Activated CD4-positive, alpha-beta T cell treated with anti-CD3 and anti-CD28 coated beads, Interleukin-2, amount 50 U/mL, for 4 hours (primary cell): Measurements from ENCODE around the gene STXBP4.

Experiments
- DNase-seq, 2 experiments: peaks; one replicate each; pipeline ENCODE4 v3.0.0-alpha.2; 2020

STXBP4 gene

GRCh38 chr17:54972406-54973138 lies 4.0 kb downstream of the STXBP4 start:
- DNase-seq: no peak

- no peak for DNase-seq
Observed at GRCh38 chr17:54974759-54975158, 6.2 kb downstream of the STXBP4 start.

GRCh38 chr17:54976316-54976715 lies 7.8 kb downstream of the STXBP4 start:
- no peak for DNase-seq

- no peak for DNase-seq
Observed at GRCh38 chr17:54977744-54978143, 9.2 kb downstream of the STXBP4 start.

GRCh38 chr17:54979657-54980056 lies 11.1 kb downstream of the STXBP4 start:
- no peak for DNase-seq

- no peak for DNase-seq
Observed at GRCh38 chr17:54980375-54980774, 11.8 kb downstream of the STXBP4 start.

GRCh38 chr17:54982399-54982798 lies 13.8 kb downstream of the STXBP4 start:
- DNase-seq: no peak

GRCh38 chr17:54983260-54983659 lies 14.7 kb downstream of the STXBP4 start:
- DNase-seq: no peak

GRCh38 chr17:54985476-54985875 lies 16.9 kb downstream of the STXBP4 start:
- DNase-seq: no peak

- DNase-seq: no peak
Observed at GRCh38 chr17:54990118-54990517, 21.6 kb downstream of the STXBP4 start.

GRCh38 chr17:54991567-54991966 lies 23.0 kb downstream of the STXBP4 start:
- no peak for DNase-seq

GRCh38 chr17:54992797-54993639 lies 24.5 kb downstream of the STXBP4 start:
- no peak for DNase-seq

GRCh38 chr17:54996441-54996840 lies 27.9 kb downstream of the STXBP4 start:
- DNase-seq: no peak

- DNase-seq: no peak
Observed at GRCh38 chr17:55002458-55002857, 33.9 kb downstream of the STXBP4 start.

- no peak for DNase-seq
Observed at GRCh38 chr17:55004484-55004883, 35.9 kb downstream of the STXBP4 start.

GRCh38 chr17:55005520-55005919 lies 37.0 kb downstream of the STXBP4 start:
- no peak for DNase-seq

GRCh38 chr17:55023626-55024025 lies 55.1 kb downstream of the STXBP4 start:
- DNase-seq: no peak

- DNase-seq: no peak
Observed at GRCh38 chr17:55037828-55038227, 69.3 kb downstream of the STXBP4 start.

- DNase-seq: no peak
Observed at GRCh38 chr17:55038291-55038690, 69.7 kb downstream of the STXBP4 start.

- no peak for DNase-seq
Observed at GRCh38 chr17:55040611-55041010, 72.0 kb downstream of the STXBP4 start.

- DNase-seq: no peak
Observed at GRCh38 chr17:55053855-55054254, 85.3 kb downstream of the STXBP4 start.

- DNase-seq: no peak
Observed at GRCh38 chr17:55054429-55054828, 85.9 kb downstream of the STXBP4 start.

GRCh38 chr17:55056526-55056925 lies 88.0 kb downstream of the STXBP4 start:
- no peak for DNase-seq

GRCh38 chr17:55057184-55057583 lies 88.6 kb downstream of the STXBP4 start:
- DNase-seq: no peak
